Stimulated activated naive CD4-positive, alpha-beta T cell (primary cell): ENCODE measurements around the gene VASN.
A peak's percentile ranks its signal among the peaks of the same experiment; 100 is the strongest.
"Not testable (repeated sequence)": the region's sequence is repeated elsewhere in the genome, so short reads cannot be mapped to it uniquely, and the experiment has no call there.

Experiments used
- DNase-seq, 6 experiments: peaks; one replicate each; lab custom pipeline; 2025; lab: John Stamatoyannopoulos, UW

VASN gene

GRCh38 chr16:4371357-4372000 lies at the start of gene VASN:
Gene VASN (plus strand): TSS chr16:4371848. CDS start chr16:4380878, 9,030 bp downstream.
- peak; percentile 43 to 83 (median 76) for DNase-seq

GRCh38 chr16:4322121-4323052 lies 49.3 kb upstream of the VASN start:
- no peak for DNase-seq

DNA sequence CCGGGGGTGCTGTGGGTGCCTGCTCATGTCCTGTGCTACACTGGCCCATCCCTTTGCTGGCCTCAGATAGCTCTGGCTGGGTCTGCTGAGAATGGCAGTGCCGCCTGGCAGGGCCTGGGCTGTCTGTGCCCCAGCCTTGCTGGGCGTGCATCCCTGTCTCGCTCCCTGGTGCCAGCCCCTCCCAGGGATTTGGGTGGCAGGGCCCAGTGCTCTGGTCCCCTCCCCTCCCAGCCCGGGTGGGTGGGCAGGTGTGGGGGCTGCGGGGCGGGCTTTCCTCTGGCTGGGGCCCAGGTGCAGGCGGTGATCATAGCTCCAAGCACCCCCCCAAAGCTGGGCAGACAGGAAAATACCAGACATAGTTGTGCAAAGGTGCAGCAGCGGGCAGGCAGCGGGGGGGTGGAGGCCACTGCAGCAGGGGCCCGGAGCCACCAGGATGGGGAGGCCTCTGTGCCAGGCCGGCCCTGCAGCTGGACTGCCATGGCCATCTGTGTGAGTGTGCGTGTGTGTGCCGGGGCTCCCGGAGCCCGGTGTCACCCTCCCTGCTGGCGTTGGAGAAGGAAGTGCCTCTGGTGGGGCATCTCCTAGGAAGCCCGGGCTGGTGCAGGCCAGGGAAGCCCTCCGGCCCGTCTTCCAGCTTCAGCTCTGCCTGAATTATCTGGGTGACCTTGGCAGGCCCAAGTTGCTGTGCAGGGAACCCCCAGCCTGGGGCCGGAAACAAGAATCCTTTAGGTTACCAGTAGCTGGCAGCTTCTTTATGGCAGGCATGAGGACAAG lies 48.4 kb upstream of the VASN start:
- DNase-seq, result no peak

DNA sequence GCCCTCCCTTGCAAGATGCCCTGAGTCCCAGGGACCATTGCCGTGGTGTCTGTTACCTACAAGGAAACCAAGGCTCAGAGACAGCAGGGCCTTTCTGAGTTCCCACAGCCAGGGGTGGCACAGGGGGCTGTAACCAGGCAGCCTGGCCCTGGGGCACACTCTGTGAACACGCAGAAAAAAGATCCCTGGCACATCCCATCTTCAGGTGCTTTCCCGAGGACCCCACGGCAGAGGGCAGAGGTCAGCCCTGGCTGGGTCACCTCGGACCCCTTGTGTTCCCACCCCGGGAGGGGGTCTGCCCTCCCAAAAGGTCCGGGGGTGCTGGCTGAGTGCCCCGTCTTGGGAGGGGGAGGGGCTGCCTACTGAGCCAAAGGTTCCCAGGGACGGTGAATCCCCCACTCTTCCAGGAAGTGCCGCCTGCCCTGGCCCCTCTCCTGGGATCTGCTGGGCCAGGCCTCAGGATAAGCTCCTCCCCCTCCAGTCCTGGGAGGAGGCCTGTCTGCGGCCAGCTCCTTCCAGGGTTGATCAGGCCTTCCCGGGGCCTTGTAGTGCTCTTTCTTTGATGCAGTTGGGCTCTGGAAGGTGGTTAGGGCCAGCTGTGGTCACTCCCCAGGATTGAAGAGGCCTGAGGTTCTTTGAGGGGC lies 47.7 kb upstream of the VASN start:
- DNase-seq, result no peak

DNA sequence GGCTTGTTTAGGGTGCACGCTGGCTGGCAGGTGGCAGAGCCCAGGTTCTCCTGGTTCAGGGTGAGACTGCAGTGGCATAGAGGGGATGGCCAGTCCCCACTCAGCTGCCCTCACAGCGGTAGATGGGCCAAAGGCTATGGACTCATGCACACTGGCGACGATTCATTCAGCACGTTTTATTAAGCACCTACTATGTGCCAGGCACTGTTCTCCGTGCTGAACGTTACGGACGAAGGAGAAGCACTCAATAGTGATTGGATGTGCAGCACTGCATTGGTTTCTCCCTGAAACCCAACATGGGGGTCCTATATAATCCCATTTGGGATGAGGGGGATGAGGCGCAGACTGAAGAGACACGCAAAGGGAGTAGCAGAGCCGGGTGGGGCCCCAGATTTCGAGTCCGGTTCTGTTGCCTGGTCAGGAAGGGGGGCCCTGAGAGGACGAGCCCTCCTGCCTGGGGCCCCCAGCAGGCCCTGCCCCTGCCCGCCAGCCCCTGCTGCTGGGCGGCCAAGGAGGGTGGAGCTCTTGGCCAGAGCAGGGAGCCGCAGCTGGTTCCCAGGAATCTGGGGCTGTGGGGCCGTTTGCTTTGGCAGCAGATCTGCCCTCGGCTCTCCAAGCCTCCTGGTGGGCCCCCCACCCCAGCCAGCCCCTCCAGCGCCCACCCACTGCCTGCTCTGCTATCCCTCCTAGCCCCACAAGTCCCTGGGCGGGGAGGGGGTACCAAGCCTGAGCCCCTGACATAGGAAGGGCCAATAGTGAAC lies 47.0 kb upstream of the VASN start:
- no peak for DNase-seq

- no peak for DNase-seq
Observed at GRCh38 chr16:4325253-4325758, 46.3 kb upstream of the VASN start.

- peak in 1 of 6 experiments; percentile 36 for DNase-seq
Observed at GRCh38 chr16:4327386-4328045, 44.1 kb upstream of the VASN start.

- peak; percentile 25 to 68 (median 39) for DNase-seq
Observed at GRCh38 chr16:4328046-4328781, 43.4 kb upstream of the VASN start.

- DNase-seq, result no peak
Observed at GRCh38 chr16:4328782-4329775, 42.6 kb upstream of the VASN start.

- peak in 5 of 6 experiments; percentile 51 to 70 (median 63) for DNase-seq
Observed at GRCh38 chr16:4330277-4330874, 41.3 kb upstream of the VASN start.

DNA sequence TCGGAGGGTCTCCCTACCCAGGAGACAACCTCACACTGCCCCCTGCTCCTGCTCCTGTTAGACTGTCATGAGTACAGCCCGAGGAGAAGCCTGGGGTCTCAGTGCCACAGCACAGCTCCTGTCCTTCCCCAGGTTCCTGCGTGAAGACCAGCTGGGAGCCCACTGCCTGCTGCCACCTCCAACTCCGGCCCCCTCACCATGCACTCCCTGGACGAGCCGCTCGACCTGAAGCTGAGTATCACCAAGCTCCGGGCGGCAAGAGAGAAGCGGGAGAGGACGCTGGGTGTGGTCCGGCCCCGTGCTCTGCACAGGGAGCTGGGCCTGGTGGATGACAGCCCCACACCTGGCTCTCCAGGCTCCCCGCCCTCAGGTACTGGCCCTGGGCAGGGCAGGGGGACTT lies 39.6 kb upstream of the VASN start:
- DNase-seq, result no peak

- no peak for DNase-seq
Observed at GRCh38 chr16:4332623-4333307, 38.9 kb upstream of the VASN start.

DNA sequence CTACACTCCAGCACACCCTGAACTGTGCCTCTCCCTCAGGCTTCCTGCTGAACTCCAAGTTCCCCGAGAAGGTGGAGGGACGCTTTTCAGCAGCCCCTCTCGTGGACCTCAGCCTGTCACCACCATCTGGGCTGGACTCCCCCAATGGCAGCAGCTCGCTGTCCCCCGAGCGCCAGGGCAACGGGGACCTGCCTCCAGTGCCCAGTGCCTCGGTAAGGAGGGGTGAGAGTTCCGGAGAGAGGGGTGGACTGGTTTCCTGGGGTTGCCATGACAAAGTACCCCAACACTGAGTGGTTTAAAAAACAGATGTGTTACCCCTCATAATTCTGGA lies 38.4 kb upstream of the VASN start:
- DNase-seq, result no peak

- DNase-seq, result not testable (repeated sequence)
Observed at GRCh38 chr16:4333714-4334113, 37.9 kb upstream of the VASN start.

- no peak for DNase-seq
Observed at GRCh38 chr16:4334724-4335495, 36.7 kb upstream of the VASN start.

- DNase-seq, result no peak
Observed at GRCh38 chr16:4336701-4337539, 34.7 kb upstream of the VASN start.
